WTC11 (cell line): ENCODE data around the gene MEAF6.

ENCODE experiments used
- CTCF ChIP-seq: fragments of 200-600 bp; IDR thresholded peaks from 2 replicates; pipeline ENCODE4 v1.8.0; 2022; ENCODE audit warnings: antibody characterized with exemption
- MXD4 ChIP-seq: fragments of 250-450 bp; sonication (Bioruptor Pico); IDR thresholded peaks from 2 replicates; pipeline ENCODE4 v1.8.0; 2021; ENCODE audit warnings: mild to moderate bottlenecking, moderate library complexity, borderline replicate concordance
- ZNF423 ChIP-seq: fragments of 250-450 bp; sonication (Bioruptor Pico); IDR thresholded peaks from 2 replicates; pipeline ENCODE4 v2.1.2; 2022; ENCODE audit warnings: mild to moderate bottlenecking, moderate library complexity
- ZNF671 ChIP-seq: fragments of 250-450 bp; sonication (Bioruptor Pico); IDR thresholded peaks from 2 replicates; pipeline ENCODE4 v1.8.0; 2021; ENCODE audit warnings: mild to moderate bottlenecking
- TF ChIP-seq, protein P1 (sequence below): sonication (generic); formaldehyde crosslinking; IDR thresholded peaks from 2 replicates; pipeline ENCODE4 v1.8.0; 2023; ENCODE audit warnings: missing genetic modification reagents
- TF ChIP-seq, protein P2 (sequence below): sonication (generic); formaldehyde crosslinking; IDR thresholded peaks from 2 replicates; pipeline ENCODE4 v1.8.1; 2022; ENCODE audit warnings: missing genetic modification reagents, borderline replicate concordance
- TF ChIP-seq, protein P3 (sequence below): sonication (generic); formaldehyde crosslinking; IDR thresholded peaks from 2 replicates; pipeline ENCODE4 v1.8.1; 2022; ENCODE audit warnings: low read depth, missing genetic modification reagents, borderline replicate concordance
- TF ChIP-seq, protein P4 (sequence below): sonication (generic); formaldehyde crosslinking; IDR thresholded peaks from 2 replicates; pipeline ENCODE4 v1.8.1; 2023; ENCODE audit warnings: mild to moderate bottlenecking, missing genetic modification reagents, borderline replicate concordance
- TF ChIP-seq, protein P5 (sequence below): sonication (generic); formaldehyde crosslinking; IDR thresholded peaks from 2 replicates; pipeline ENCODE4 v1.8.0; 2022; ENCODE audit warnings: mild to moderate bottlenecking, missing genetic modification reagents

- TF ChIP-seq ZNF423 (CRISPR knock-in tag) (no peak), MXD4 (CRISPR knock-in tag) (no peak), CTCF (no peak), ZNF671 (no peak)
- TF ChIP-seq, protein P1, sequence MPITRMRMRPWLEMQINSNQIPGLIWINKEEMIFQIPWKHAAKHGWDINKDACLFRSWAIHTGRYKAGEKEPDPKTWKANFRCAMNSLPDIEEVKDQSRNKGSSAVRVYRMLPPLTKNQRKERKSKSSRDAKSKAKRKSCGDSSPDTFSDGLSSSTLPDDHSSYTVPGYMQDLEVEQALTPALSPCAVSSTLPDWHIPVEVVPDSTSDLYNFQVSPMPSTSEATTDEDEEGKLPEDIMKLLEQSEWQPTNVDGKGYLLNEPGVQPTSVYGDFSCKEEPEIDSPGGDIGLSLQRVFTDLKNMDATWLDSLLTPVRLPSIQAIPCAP (CRISPR knock-in tag), result no peak
- TF ChIP-seq, protein P2, sequence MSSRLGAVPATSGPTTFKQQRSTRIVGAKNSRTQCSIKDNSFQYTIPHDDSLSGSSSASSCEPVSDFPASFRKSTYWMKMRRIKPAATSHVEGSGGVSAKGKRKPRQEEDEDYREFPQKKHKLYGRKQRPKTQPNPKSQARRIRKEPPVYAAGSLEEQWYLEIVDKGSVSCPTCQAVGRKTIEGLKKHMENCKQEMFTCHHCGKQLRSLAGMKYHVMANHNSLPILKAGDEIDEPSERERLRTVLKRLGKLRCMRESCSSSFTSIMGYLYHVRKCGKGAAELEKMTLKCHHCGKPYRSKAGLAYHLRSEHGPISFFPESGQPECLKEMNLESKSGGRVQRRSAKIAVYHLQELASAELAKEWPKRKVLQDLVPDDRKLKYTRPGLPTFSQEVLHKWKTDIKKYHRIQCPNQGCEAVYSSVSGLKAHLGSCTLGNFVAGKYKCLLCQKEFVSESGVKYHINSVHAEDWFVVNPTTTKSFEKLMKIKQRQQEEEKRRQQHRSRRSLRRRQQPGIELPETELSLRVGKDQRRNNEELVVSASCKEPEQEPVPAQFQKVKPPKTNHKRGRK, result no peak
- TF ChIP-seq, protein P3, sequence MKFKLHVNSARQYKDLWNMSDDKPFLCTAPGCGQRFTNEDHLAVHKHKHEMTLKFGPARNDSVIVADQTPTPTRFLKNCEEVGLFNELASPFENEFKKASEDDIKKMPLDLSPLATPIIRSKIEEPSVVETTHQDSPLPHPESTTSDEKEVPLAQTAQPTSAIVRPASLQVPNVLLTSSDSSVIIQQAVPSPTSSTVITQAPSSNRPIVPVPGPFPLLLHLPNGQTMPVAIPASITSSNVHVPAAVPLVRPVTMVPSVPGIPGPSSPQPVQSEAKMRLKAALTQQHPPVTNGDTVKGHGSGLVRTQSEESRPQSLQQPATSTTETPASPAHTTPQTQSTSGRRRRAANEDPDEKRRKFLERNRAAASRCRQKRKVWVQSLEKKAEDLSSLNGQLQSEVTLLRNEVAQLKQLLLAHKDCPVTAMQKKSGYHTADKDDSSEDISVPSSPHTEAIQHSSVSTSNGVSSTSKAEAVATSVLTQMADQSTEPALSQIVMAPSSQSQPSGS (CRISPR knock-in tag), result no peak
- TF ChIP-seq, protein P4, sequence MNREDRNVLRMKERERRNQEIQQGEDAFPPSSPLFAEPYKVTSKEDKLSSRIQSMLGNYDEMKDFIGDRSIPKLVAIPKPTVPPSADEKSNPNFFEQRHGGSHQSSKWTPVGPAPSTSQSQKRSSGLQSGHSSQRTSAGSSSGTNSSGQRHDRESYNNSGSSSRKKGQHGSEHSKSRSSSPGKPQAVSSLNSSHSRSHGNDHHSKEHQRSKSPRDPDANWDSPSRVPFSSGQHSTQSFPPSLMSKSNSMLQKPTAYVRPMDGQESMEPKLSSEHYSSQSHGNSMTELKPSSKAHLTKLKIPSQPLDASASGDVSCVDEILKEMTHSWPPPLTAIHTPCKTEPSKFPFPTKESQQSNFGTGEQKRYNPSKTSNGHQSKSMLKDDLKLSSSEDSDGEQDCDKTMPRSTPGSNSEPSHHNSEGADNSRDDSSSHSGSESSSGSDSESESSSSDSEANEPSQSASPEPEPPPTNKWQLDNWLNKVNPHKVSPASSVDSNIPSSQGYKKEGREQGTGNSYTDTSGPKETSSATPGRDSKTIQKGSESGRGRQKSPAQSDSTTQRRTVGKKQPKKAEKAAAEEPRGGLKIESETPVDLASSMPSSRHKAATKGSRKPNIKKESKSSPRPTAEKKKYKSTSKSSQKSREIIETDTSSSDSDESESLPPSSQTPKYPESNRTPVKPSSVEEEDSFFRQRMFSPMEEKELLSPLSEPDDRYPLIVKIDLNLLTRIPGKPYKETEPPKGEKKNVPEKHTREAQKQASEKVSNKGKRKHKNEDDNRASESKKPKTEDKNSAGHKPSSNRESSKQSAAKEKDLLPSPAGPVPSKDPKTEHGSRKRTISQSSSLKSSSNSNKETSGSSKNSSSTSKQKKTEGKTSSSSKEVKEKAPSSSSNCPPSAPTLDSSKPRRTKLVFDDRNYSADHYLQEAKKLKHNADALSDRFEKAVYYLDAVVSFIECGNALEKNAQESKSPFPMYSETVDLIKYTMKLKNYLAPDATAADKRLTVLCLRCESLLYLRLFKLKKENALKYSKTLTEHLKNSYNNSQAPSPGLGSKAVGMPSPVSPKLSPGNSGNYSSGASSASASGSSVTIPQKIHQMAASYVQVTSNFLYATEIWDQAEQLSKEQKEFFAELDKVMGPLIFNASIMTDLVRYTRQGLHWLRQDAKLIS (CRISPR knock-in tag), result no peak
- TF ChIP-seq, protein P5, sequence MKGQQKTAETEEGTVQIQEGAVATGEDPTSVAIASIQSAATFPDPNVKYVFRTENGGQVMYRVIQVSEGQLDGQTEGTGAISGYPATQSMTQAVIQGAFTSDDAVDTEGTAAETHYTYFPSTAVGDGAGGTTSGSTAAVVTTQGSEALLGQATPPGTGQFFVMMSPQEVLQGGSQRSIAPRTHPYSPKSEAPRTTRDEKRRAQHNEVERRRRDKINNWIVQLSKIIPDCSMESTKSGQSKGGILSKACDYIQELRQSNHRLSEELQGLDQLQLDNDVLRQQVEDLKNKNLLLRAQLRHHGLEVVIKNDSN (CRISPR knock-in tag), result no peak
Observed at GRCh38 chr1:37461698-37462436, 52.7 kb downstream of the MEAF6 start.
